ENCODE data around the gene CCDC171.

CCDC171 gene

GRCh38 chr9:15889555-15889954 is 336.7 kb downstream of the CCDC171 start:
- DNase-seq: no peak

GRCh38 chr9:15901572-15901971 is 348.7 kb downstream of the CCDC171 start:
- DNase-seq: no peak

GRCh38 chr9:15909297-15909696 is 356.5 kb downstream of the CCDC171 start:
- no peak for DNase-seq

- DNase-seq: no peak
Observed at GRCh38 chr9:15915711-15916110, 362.9 kb downstream of the CCDC171 start.

GRCh38 chr9:15927161-15927560 is 374.3 kb downstream of the CCDC171 start:
- no peak for DNase-seq

- no peak for DNase-seq
Observed at GRCh38 chr9:15935661-15936305, 382.9 kb downstream of the CCDC171 start.

GRCh38 chr9:15936306-15936921 is 383.6 kb downstream of the CCDC171 start:
- DNase-seq: peak; percentile 8 to 53

- DNase-seq: no peak
Observed at GRCh38 chr9:15942831-15943424, 390.1 kb downstream of the CCDC171 start.

- DNase-seq: no peak
Observed at GRCh38 chr9:15944341-15944740, 391.5 kb downstream of the CCDC171 start.

- DNase-seq: no peak
Observed at GRCh38 chr9:15959663-15960062, 406.8 kb downstream of the CCDC171 start.

GRCh38 chr9:15961217-15961616 is 408.4 kb downstream of the CCDC171 start:
- DNase-seq: no peak

GRCh38 chr9:15965246-15965745 is 412.5 kb downstream of the CCDC171 start:
- no peak for DNase-seq

GRCh38 chr9:15966471-15966870 is 413.6 kb downstream of the CCDC171 start:
- no peak for DNase-seq

GRCh38 chr9:15967068-15967467 is 414.2 kb downstream of the CCDC171 start:
- no peak for DNase-seq

- DNase-seq: no peak
Observed at GRCh38 chr9:15972760-15973159, 419.9 kb downstream of the CCDC171 start.

GRCh38 chr9:15975101-15975778 is 422.4 kb downstream of the CCDC171 start:
- DNase-seq: no peak

- peak in 1 of 2 experiments; percentile 30 for DNase-seq
Observed at GRCh38 chr9:15977438-15977837, 424.6 kb downstream of the CCDC171 start.

- DNase-seq: no peak
Observed at GRCh38 chr9:15982182-15982581, 429.3 kb downstream of the CCDC171 start.

GRCh38 chr9:15999422-16000339 is 446.8 kb downstream of the CCDC171 start:
- DNase-seq: no peak

GRCh38 chr9:16000811-16001210 is 448.0 kb downstream of the CCDC171 start:
- DNase-seq: no peak

- no peak for DNase-seq
Observed at GRCh38 chr9:16001856-16002255, 449.0 kb downstream of the CCDC171 start.

GRCh38 chr9:16002816-16003215 is 450.0 kb downstream of the CCDC171 start:
- DNase-seq: no peak

GRCh38 chr9:16003785-16004184 is 450.9 kb downstream of the CCDC171 start:
- peak; percentile 87 to 95 for DNase-seq

Data from NCI-H2081 (cell line).